Progenitor cell of endocrine pancreas (in vitro differentiated cells): Measurements from ENCODE around the gene C19orf81. TPM values are rescaled to one million over a fixed set of nuclear protein-coding genes. Genes with fewer than 3 reads are reported as not detected.

ENCODE experiments used
- DNase-seq: peaks from one replicate; pipeline ENCODE4 v3.0.0; 2021; ENCODE audit warnings: low spot score; ENCODE audit not compliant: unreplicated experiment
- H3K27ac Mint-ChIP-seq: 2 replicates; pipeline ENCODE4 v1.8.0; 2021; ENCODE audit warnings: mild to moderate bottlenecking, moderate library complexity, mixed read lengths
- H3K27me3 Mint-ChIP-seq: 2 replicates; pipeline ENCODE4 v1.8.0; 2021; ENCODE audit warnings: mixed read lengths
- H3K36me3 Mint-ChIP-seq: 2 replicates; pipeline ENCODE4 v1.8.0; 2022; ENCODE audit warnings: mixed read lengths; ENCODE audit not compliant: insufficient read depth
- H3K4me1 Mint-ChIP-seq: 2 replicates; pipeline ENCODE4 v1.8.0; 2021; ENCODE audit warnings: low read depth, mixed read lengths
- H3K4me3 Mint-ChIP-seq: 2 replicates; pipeline ENCODE4 v1.8.0; 2021; ENCODE audit warnings: low read depth, mild to moderate bottlenecking, moderate library complexity, mixed read lengths
- H3K9me3 Mint-ChIP-seq: 2 replicates; pipeline ENCODE4 v1.8.0; 2021; ENCODE audit warnings: low read depth, mixed read lengths
- CTCF ChIP-seq: fragments of 200-600 bp; sonication (generic); IDR thresholded peaks from one replicate; pipeline ENCODE4 v1.5.0; 2021; ENCODE audit warnings: antibody characterized with exemption, mild to moderate bottlenecking; ENCODE audit not compliant: unreplicated experiment
- total RNA-seq: library from RNA; stranded (reverse); gene quantifications from 2 replicates; pipeline ENCODE4 v1.2.1, GENCODE V29; 2021

Gene C19orf81
- total RNA-seq, 1 donor from 2014 or later, result 8.6 TPM

GRCh38 chr19:50686310-50687032 lies 37.2 kb downstream of the C19orf81 start:
- H3K36me3 Mint-ChIP-seq, result no peaks in the 10 kb centered on the region
- no peaks in the 10 kb centered on the region for H3K9me3 Mint-ChIP-seq
- no peak overlapping the region for H3K27ac Mint-ChIP-seq
- no peak for DNase-seq
- no peak for TF ChIP-seq CTCF
- H3K4me1 Mint-ChIP-seq, result no peaks in the 10 kb centered on the region
- no peak overlapping the region for H3K4me3 Mint-ChIP-seq
- peaks cover 87% of the 10 kb centered on the region for H3K27me3 Mint-ChIP-seq

- no peak for TF ChIP-seq CTCF
- H3K27me3 Mint-ChIP-seq, result peaks cover 87% of the 10 kb centered on the region
- H3K4me3 Mint-ChIP-seq, result no peak overlapping the region
Observed at GRCh38 chr19:50688766-50689165, 39.5 kb downstream of the C19orf81 start.

DNA sequence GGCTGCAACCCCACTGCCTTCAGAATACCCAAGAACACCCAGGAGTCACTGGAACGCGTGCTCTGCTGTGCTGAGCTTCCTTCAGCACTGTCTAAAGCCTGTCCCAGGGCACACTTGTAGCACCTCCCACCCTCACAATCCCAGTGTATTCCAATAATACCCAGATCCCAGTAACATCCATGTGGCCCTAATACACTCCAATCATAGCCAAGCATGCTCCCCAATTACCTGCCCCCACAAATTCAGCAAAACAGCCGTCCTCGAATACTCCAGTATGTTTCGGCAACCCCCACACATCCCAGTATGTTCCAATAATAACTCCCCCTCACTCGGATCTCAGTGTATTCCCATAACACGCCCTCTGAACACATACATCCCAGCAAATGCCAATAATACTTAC lies 41.2 kb downstream of the C19orf81 start:
- TF ChIP-seq CTCF, result no peak
- H3K36me3 Mint-ChIP-seq, result no peaks in the 10 kb centered on the region
- peaks cover 80% of the 10 kb centered on the region for H3K27me3 Mint-ChIP-seq
- no peaks in the 10 kb centered on the region for H3K9me3 Mint-ChIP-seq
- H3K4me1 Mint-ChIP-seq, result no peaks in the 10 kb centered on the region
- no peak overlapping the region for H3K4me3 Mint-ChIP-seq
- no peak for DNase-seq
- H3K27ac Mint-ChIP-seq, result no peak overlapping the region

More at GRCh38 chr19:50688766-50689165, 39.5 kb downstream of the C19orf81 start:
- Mint-ChIP-seq H3K4me1 (no peaks in the 10 kb centered on the region), H3K36me3 (no peaks in the 10 kb centered on the region), H3K9me3 (no peaks in the 10 kb centered on the region), H3K27ac (no peak overlapping the region)
- no peak for DNase-seq

DNA sequence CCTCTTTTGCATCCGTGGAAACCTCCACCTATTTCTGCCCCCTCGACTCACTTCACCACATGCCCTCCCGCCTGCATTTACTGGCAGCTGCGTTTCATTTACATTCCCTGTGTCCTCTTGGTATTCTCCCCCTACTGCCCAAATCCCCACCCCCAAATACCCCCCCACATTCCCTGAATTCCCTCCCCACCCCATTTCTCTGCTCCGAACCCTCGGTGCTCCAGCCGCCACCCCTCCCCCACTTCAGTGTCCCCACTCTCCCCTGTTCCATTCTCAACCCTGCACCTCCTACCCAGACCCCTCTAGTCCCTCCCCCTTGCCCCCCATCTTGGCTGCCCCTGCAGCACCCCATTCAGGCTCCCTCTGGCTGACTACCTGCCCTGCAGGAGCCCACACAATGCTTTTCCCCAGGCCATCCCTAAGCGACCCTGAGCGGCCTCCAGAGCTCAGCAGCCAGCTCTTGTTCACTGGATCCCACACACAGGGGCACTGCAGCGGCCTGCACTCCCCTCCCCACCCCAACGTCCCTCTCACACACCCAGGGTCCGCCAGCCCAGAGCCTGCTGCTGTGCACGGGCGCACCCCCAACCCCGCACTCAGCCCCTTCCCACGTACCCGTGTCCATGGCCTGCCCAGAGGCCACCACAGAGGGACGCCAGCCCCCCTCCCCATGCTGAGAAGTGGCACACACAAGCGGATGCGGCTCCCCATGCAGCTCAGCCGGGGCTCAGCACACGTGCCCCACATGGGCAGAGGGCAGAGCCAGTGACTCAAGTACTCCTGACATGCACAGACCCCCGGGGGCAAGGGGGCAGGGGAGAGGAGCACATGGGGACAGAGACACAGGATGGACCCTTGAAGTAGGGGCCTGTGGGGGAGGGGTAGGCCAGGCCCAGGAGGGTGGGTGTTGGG lies 44.1 kb downstream of the C19orf81 start:
- Mint-ChIP-seq H3K27me3 (peaks cover 86% of the 10 kb centered on the region), H3K4me3 (no peak overlapping the region), H3K4me1 (no peaks in the 10 kb centered on the region), H3K9me3 (no peaks in the 10 kb centered on the region), H3K36me3 (no peaks in the 10 kb centered on the region), H3K27ac (no peak overlapping the region)
- no peak for DNase-seq
- TF ChIP-seq CTCF, result no peak

DNA sequence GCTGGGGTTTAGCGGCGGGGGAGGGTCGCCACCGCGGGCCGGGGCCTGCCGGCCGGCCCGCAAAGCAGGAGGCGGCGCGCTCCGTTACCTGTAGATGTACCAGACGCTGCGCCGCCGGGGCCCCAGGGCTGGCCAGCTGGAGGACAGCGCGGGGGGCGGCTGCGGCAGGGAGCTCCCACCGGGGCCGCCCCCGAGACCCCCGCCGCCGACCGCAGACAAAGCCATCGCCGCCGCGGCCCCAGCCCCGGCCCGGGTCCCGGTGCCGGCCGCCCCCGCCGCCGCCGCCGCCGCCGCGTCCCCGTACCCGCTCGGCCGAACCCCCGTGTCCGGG lies 45.5 kb downstream of the C19orf81 start:
- no peak for TF ChIP-seq CTCF
- no peak overlapping the region for H3K27ac Mint-ChIP-seq
- H3K4me1 Mint-ChIP-seq, result no peaks in the 10 kb centered on the region
- H3K27me3 Mint-ChIP-seq, result peaks cover 90% of the 10 kb centered on the region
- no peaks in the 10 kb centered on the region for H3K36me3 Mint-ChIP-seq
- H3K9me3 Mint-ChIP-seq, result no peaks in the 10 kb centered on the region
- no peak overlapping the region for H3K4me3 Mint-ChIP-seq
- DNase-seq, result no peak
